OCI-M2 (cell line): ENCODE data around the gene KCNH6.

Experiments used
- DNase-seq: peaks from one replicate; lab custom pipeline; 2025; ENCODE audit not compliant: unreplicated experiment; lab: John Stamatoyannopoulos, UW

Gene KCNH6, protein sequence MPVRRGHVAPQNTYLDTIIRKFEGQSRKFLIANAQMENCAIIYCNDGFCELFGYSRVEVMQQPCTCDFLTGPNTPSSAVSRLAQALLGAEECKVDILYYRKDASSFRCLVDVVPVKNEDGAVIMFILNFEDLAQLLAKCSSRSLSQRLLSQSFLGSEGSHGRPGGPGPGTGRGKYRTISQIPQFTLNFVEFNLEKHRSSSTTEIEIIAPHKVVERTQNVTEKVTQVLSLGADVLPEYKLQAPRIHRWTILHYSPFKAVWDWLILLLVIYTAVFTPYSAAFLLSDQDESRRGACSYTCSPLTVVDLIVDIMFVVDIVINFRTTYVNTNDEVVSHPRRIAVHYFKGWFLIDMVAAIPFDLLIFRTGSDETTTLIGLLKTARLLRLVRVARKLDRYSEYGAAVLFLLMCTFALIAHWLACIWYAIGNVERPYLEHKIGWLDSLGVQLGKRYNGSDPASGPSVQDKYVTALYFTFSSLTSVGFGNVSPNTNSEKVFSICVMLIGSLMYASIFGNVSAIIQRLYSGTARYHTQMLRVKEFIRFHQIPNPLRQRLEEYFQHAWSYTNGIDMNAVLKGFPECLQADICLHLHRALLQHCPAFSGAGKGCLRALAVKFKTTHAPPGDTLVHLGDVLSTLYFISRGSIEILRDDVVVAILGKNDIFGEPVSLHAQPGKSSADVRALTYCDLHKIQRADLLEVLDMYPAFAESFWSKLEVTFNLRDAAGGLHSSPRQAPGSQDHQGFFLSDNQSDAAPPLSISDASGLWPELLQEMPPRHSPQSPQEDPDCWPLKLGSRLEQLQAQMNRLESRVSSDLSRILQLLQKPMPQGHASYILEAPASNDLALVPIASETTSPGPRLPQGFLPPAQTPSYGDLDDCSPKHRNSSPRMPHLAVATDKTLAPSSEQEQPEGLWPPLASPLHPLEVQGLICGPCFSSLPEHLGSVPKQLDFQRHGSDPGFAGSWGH

GRCh38 chr17:63523253-63523855, at the start of gene KCNH6:
Gene KCNH6 (plus strand): TSS chr17:63523358. CDS start chr17:63523414, 56 bp downstream.
- no peak for DNase-seq

- DNase-seq = no peak
Measured at GRCh38 chr17:63474174-63474573, 49.0 kb upstream of the KCNH6 start.

DNA sequence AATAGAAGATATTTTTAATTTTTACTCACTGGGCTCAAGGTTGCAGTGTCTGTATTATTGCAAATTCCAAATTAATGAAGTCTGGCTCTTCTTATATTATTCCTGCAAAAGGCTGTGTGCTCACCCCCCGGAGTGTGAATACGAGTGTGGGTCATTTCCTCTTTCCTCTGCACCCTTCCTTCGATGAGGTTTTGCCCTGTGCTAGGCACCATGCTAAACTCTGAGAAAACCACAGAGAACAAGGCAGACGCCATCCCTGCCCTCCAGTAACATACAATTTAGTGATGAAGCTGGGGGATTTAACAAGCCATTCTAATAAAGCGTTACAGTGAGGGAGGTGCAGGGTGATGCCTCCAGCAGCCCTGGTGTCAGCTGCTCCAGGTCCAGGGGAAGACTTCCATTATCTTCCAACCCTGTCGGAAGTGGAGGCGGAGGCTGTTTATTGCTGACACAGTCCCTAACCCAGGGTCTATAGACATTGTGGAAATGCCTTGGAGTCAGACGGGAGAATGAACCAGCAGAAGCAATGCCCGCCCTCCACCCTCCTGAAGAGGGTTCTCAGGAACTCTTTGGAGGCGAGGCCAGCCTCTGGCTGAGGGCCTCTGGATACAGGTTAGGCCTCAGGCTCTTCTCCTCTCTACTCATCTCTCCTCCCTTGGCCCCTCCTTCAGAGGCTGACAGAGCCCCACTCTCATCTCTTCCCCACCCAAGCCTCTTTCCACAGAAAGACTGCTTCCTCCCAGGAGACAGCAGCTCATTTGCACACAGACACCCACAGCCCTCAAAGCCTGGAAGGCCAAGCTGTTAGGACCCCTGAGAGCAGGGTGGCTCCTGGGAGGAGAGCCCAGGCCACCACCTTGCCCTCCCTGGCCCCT, 48.3 kb upstream of the KCNH6 start:
- no peak for DNase-seq

DNA sequence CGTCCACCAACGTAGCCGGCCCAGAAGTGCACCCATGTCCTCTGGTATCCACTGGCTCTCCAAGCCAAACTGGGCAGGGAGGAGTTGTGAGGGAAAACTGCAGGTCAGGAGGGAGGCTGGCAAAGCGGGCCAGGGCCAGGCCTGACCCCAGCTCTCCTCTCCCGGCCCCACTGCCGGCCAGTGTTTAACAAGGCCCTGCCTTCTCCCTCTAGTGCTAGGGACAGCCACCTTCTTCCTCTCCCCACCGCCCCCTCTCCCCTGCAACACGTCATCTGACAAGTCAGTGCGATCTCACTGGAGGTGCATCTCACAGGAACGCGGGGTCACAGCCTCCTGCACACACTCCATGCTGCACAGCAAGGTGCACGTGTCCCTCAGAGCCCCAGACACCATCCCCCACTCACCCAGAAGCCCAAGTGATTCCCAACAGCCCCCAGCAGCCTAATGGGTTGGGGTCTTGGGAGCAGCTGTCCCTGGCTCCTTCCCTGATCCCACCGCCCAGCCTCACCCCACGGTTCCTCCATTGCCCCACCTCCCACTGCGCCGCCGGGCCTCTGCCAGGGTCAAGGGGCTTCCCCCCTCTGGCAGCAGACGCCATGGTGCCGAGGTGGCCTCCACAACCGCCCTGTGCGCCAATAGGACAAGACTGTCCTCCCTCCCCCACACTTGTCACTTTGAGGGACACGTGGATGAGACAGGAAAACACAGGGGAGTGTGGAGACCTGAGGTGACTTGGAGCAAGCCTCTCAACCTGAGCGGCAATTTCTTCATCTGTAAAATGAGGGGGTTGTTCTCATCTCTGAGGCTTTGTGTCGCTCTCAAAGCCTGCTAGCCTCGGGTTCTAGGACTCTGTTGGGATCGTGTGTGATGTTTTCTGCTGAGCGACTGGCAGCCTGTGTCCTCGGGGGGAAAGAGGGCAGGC, 47.4 kb upstream of the KCNH6 start:
- DNase-seq = no peak

DNA sequence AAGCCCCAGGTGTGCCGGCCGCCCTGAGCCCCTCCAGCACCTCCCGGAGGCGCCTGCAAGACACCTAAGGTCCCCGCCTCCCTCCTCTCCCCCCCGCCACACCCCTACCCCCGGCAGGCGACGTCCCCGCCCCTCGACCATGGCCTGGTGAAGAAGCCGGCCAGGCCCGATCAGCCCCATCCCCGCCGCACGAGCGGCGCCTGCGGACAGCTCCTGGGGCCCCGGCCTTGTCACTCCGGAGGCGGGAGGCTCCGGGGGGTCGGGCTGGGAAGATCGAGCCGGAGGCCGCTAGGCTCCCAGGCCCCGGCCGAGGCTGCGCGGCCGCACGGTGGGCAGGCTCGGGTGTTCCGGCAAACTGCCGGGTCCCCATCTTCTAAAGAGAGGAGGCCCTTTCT, 46.7 kb upstream of the KCNH6 start:
- DNase-seq = no peak

- DNase-seq = no peak
Measured at GRCh38 chr17:63476854-63477479, 46.2 kb upstream of the KCNH6 start, which contains the start of gene ACE. Gene ACE (plus strand): TSS chr17:63477061. CDS start chr17:63477095, 34 bp downstream.

- no peak for DNase-seq
Measured at GRCh38 chr17:63477480-63478440, 45.4 kb upstream of the KCNH6 start.

GRCh38 chr17:63478814-63479494, 44.2 kb upstream of the KCNH6 start:
- peak; percentile 25 for DNase-seq

DNA sequence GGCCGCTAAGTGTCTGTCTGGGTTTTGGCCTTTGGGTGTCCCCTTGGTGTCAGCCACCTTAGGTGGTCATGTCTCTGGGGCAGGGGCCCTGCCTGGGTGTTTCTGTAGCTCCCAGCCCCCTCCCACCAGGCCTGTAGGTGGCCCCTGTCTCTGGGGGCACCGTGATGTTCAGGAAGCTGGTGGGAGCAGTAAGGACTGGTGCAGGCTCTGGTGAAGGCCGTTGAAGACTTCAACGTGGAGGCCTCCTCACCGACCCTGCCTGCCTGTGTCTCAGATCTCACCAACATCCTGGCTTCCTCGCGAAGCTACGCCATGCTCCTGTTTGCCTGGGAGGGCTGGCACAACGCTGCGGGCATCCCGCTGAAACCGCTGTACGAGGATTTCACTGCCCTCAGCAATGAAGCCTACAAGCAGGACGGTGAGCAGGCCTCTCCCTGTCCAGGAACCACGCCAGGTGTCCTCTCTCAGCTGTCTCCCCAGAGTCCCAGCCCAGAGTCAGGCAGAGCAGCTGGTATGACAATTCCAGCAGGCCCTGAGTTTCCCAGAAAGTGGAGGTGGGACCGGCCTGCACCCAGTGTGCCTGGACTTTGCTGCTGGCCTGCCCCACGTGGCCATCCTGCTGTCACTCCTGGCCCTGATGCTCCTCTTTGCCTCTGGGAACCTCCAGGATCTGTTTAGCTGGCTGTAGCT, 43.5 kb upstream of the KCNH6 start:
- no peak for DNase-seq

DNA sequence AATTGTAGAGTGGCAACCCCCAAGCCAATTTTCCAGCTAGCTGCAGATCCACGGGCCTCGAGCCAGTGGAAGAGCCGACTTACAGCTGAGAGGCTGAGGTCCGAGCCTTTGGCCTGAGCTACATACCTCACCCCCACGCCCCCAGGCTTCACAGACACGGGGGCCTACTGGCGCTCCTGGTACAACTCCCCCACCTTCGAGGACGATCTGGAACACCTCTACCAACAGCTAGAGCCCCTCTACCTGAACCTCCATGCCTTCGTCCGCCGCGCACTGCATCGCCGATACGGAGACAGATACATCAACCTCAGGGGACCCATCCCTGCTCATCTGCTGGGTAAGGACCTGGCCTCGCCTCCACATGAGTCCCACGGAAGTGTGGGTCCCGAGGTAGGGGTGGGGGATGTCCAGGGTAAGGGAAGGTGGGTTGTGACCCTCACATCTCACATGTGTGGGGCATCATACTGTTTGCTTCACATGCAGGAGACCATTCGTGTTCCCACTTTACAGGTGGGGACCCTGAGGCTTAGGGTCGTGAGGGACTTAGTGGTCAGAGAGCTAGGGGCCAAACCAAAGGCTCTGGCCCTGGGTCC, 42.9 kb upstream of the KCNH6 start:
- no peak for DNase-seq

- DNase-seq = no peak
Measured at GRCh38 chr17:63480826-63481487, 42.2 kb upstream of the KCNH6 start.

DNA sequence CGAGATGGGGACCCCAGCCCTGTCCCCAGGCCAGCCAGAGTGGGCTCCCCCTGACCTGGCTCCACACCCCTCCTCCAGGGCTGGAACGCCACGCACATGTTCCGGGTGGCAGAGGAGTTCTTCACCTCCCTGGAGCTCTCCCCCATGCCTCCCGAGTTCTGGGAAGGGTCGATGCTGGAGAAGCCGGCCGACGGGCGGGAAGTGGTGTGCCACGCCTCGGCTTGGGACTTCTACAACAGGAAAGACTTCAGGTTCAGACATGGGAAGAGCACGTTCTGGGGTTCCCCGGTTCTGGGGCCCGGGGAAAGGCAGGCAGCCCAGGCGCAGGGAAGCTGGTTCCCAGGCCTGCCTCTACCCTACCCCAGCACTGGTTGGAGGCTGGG, 41.7 kb upstream of the KCNH6 start:
- DNase-seq = no peak

DNA sequence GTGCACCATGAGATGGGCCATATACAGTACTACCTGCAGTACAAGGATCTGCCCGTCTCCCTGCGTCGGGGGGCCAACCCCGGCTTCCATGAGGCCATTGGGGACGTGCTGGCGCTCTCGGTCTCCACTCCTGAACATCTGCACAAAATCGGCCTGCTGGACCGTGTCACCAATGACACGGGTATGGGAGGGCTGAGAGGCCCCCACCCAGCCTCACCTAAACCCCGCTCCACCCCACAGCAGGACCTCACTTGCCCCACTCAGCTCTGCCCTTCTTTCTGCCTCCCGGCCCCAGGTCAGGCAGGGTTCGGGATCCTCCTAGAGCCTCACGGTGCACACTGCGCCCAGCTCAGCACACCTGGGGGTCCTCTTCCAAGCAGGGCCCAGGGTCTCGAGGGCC, 40.6 kb upstream of the KCNH6 start:
- no peak for DNase-seq

DNA sequence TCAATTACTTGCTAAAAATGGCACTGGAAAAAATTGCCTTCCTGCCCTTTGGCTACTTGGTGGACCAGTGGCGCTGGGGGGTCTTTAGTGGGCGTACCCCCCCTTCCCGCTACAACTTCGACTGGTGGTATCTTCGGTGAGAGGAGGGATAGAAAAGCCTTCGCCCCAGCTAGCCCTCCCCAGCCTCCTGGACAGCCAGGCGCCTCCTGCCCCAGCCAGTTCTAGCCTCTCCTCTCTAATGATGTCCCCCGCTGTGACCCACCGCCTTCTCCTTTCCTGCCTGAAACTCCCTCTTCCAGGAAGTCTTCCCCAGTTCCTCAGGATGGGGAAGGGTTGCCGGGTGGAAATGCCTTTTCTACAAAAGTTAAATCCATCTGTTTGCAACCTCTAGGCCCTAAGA, 40.1 kb upstream of the KCNH6 start:
- no peak for DNase-seq

GRCh38 chr17:63483655-63484575, 39.2 kb upstream of the KCNH6 start:
- no peak for DNase-seq
